Epithelial cell of proximal tubule (primary cell): Measurements from ENCODE around the gene ZFPM1. TPM values are rescaled to one million over a fixed set of nuclear protein-coding genes. Genes with fewer than 3 reads are reported as not detected.

ENCODE experiments used
- DNase-seq: peaks from one replicate; pipeline ENCODE4 v3.0.0-alpha.2; 2011; ENCODE audit warnings: low read depth
- H3K4me3 ChIP-seq: 2 replicates; pipeline ENCODE4 v1.5.1; 2011; ENCODE audit warnings: low read depth, mild to moderate bottlenecking, low read length
- CTCF ChIP-seq: conservative IDR thresholded peaks from 2 replicates; pipeline ENCODE4 v1.5.1; 2012; ENCODE audit warnings: low read depth, mild to moderate bottlenecking, low read length
- total RNA-seq: library from RNA; depleted of rRNA; stranded (reverse); fragments of >200 nt; gene quantifications from 2 replicates; pipeline ENCODE4 v1.2.3, GENCODE V29; 2015

The ZFPM1 gene
- total RNA-seq, 1 donor from 2014 or later = 5.7 TPM

GRCh38 chr16:88554711-88555264 is 101.7 kb downstream of the ZFPM1 start:
- no peak for TF ChIP-seq CTCF
- DNase-seq = no peak
- no peak overlapping the region for H3K4me3 ChIP-seq

DNA sequence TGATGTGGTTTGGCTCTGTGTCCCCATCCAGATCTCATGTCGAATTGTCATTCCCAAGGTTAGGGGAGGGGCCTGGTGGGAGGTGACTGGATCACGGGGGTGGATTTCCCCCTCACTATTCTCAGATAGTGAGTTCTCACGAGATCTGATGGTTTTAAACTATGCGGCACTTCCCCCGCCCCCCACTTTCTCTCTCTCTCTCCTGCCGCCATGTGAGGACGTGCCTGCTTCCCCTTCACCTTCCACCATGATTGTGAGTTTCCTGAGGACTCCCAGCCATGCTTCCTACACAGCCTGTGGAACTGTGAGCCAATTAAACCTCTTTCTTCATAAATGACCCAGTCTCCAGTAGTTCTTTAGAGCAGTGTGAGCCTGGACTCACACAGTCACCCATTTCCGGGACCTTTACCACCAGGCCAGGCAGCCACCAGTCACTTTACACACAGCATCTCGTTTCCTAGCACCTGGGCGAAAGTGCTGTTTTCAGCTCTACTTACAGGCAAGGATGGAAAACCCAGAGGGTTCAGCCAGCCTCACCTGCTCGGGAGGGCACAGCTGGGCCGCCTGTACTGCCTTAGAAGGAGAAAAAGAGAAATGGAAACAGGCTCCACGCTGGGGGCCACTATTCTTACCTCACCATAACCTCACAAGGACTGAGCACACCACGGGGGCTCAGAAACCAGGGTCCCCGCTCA is 103.4 kb downstream of the ZFPM1 start:
- H3K4me3 ChIP-seq = no peak overlapping the region
- TF ChIP-seq CTCF = no peak
- DNase-seq = no peak

DNA sequence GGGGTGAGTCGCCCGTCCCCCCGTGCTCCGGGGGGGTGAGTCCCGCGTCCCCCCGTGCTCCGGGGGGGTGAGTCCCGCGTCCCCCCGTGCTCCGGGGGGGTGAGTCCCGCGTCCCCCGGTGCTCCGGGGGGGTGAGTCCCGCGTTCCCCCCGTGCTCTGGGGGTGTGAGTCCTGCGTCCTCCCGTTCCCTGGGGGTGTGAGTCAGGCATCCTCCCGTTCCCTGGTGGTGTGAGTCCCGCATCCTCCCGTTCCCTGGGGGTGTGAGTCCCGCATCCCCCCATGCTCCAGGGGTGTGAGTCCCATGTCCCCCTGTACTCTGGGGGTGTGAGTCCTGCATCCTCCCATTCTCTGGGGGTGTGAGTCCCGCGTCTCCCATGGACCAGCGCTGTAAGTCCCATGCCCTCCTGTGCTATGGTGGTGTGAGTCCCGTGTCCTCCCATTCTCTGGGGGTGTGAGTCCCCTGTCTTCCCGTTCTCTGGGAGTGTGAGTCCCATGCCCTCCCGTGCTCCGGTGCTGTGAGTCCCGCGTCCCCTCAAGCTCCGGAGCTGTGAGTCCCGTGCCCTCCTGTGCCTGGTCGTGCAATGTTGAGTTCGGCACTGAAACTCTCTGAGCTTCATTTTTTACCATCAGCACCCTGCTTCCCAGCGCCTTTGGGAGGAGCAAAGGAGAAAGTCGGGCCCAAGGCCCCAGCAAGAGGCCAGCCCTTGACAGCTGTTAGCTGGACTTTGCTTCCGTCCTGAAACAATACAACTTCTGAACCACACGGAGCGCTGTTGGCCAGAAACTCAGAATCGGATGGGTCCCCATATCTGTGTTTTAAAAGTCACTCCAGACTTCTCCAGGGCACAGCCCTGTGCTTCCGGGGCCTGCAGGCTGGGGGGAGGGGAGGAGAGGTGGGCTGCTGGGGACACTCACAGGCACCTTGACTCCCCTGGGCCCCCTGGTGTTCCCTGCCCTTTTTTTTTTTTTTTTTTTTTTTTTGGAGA is 105.7 kb downstream of the ZFPM1 start:
- H3K4me3 ChIP-seq = no peak overlapping the region
- no peak for DNase-seq
- peak; percentile 54 for TF ChIP-seq CTCF

- no peak for DNase-seq
- no peak overlapping the region for H3K4me3 ChIP-seq
- TF ChIP-seq CTCF = no peak
Observed at GRCh38 chr16:88560714-88561484, 107.8 kb downstream of the ZFPM1 start.

DNA sequence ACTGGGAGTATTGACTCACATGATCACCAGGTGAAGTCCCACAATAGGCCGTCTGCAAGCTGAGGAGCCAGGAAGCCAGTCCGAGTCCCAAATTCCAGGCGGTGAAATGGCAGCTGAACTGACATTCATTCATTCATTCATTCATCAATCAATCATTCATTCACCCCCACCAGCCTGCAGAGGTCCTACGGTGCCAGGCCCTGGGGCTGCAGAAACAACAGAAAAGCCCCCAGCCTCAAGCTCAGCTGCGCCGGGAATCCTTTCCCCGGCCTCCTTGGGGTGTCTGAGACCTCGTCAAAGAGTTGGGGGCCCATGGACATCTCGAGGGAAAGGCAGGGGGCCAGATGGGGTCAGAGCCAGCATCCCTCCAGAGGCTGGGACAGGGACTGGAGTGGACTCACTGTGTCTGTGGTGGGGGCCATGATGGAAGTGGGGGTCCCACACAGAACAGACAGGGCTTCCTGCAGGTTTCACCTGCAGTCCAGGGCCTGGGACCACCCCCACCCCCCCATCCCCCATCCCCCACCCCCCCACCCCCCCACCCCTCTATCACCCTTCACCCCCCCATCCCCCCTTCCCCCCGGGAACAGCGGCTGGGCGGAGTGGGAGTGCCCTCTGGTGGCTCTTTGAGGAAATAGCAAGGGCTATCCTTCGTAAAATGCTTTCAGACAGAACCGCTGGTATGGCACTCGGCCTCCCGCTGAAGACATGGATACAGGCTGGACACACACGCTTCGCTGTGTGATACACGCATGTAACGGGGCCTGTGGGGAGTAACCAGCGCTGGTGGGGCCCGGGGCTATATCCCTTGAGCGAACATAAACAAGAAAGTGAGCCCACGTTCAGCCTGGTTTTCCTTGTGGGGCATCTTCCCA is 108.6 kb downstream of the ZFPM1 start:
- peak; percentile 68 for TF ChIP-seq CTCF
- no peak overlapping the region for H3K4me3 ChIP-seq
- no peak for DNase-seq

DNA sequence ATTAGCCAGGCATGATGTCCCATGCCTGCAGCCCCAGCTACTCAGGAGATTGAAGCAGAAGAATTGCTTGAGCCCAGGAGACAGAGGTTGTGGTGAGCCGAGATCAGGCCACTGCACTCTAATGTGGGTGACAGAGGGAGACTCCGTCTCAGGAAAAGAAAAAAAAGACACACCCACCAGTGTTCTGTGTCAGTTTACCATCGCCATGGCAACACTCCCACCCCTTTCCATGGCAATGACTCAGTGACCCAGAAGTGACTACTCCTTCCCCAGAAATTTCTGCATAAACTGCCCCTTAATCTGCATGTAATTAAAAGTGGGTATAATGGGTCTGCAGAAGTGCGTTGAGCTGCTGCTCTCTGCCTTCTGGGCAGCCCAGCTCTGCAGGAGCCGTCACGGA is 113.1 kb downstream of the ZFPM1 start:
- DNase-seq = no peak

More for the DNA sequence above, 113.1 kb downstream of the ZFPM1 start:
- no peak for TF ChIP-seq CTCF
- no peak overlapping the region for H3K4me3 ChIP-seq
